Effector memory CD4-positive, alpha-beta T cell (primary cell): ENCODE data around the gene AGAP3.

ENCODE experiments used
- DNase-seq, 3 donors: peaks; one replicate each; pipeline ENCODE4 v3.0.0-alpha.2; 2020
- H3K27ac ChIP-seq: 2 replicates; pipeline ENCODE4 v1.7.0; 2013; ENCODE audit warnings: mild to moderate bottlenecking, low read length, moderate library complexity; ENCODE audit not compliant: insufficient read depth, poor library complexity, severe bottlenecking
- H3K27me3 ChIP-seq: replicated peaks from 2 replicates; pipeline ENCODE4 v1.7.0; 2013; ENCODE audit warnings: mild to moderate bottlenecking, low read length; ENCODE audit not compliant: insufficient read depth, control insufficient read depth, poor library complexity, severe bottlenecking
- H3K36me3 ChIP-seq: 2 replicates; pipeline ENCODE4 v1.7.0; 2013; ENCODE audit warnings: mild to moderate bottlenecking, low read length, moderate library complexity; ENCODE audit not compliant: control insufficient read depth, insufficient read depth
- H3K4me1 ChIP-seq: 2 replicates; pipeline ENCODE4 v1.7.0; 2013; ENCODE audit warnings: low read length, mild to moderate bottlenecking; ENCODE audit not compliant: control insufficient read depth, insufficient read depth, poor library complexity, severe bottlenecking
- H3K4me3 ChIP-seq: 2 replicates; pipeline ENCODE4 v1.7.0; 2013; ENCODE audit warnings: low read length, low read depth, mild to moderate bottlenecking; ENCODE audit not compliant: insufficient read depth, poor library complexity, severe bottlenecking
- H3K9me3 ChIP-seq: 2 replicates; pipeline ENCODE4 v1.7.0; 2013; ENCODE audit warnings: mild to moderate bottlenecking, low read length, moderate library complexity; ENCODE audit not compliant: control insufficient read depth

The AGAP3 gene

GRCh38 chr7:151175793-151176311 lies 89.6 kb downstream of the AGAP3 start:
- peaks cover 3% of the 10 kb centered on the region for H3K27me3 ChIP-seq
- H3K36me3 ChIP-seq = no peaks in the 10 kb centered on the region
- no peak for DNase-seq
- H3K4me3 ChIP-seq = no peak overlapping the region
- H3K27ac ChIP-seq = no peak overlapping the region
- H3K4me1 ChIP-seq = no peaks in the 10 kb centered on the region
- H3K9me3 ChIP-seq = no peaks in the 10 kb centered on the region

GRCh38 chr7:151176401-151176800 lies 90.1 kb downstream of the AGAP3 start:
- no peaks in the 10 kb centered on the region for H3K4me1 ChIP-seq

GRCh38 chr7:151177310-151177709 lies 91.0 kb downstream of the AGAP3 start:
- DNase-seq = no peak
- H3K4me3 ChIP-seq = no peak overlapping the region
- no peak overlapping the region for H3K27ac ChIP-seq
- no peaks in the 10 kb centered on the region for H3K36me3 ChIP-seq
- peaks cover 3% of the 10 kb centered on the region for H3K27me3 ChIP-seq
- H3K4me1 ChIP-seq = no peaks in the 10 kb centered on the region
- no peaks in the 10 kb centered on the region for H3K9me3 ChIP-seq

More at GRCh38 chr7:151176401-151176800, 90.1 kb downstream of the AGAP3 start:
- no peak for DNase-seq
- Histone ChIP-seq H3K4me3 (no peak overlapping the region), H3K36me3 (no peaks in the 10 kb centered on the region), H3K27ac (no peak overlapping the region), H3K27me3 (peaks cover 3% of the 10 kb centered on the region), H3K9me3 (no peaks in the 10 kb centered on the region)

GRCh38 chr7:151178236-151178635 lies 92.0 kb downstream of the AGAP3 start:
- Histone ChIP-seq H3K4me1 (no peaks in the 10 kb centered on the region), H3K36me3 (no peaks in the 10 kb centered on the region), H3K27me3 (peaks cover 3% of the 10 kb centered on the region), H3K9me3 (no peaks in the 10 kb centered on the region), H3K27ac (no peak overlapping the region), H3K4me3 (no peak overlapping the region)
- no peak for DNase-seq

GRCh38 chr7:151178831-151179230 lies 92.6 kb downstream of the AGAP3 start:
- Histone ChIP-seq H3K4me1 (no peaks in the 10 kb centered on the region), H3K9me3 (no peaks in the 10 kb centered on the region), H3K27me3 (peaks cover 3% of the 10 kb centered on the region), H3K4me3 (no peak overlapping the region), H3K36me3 (no peaks in the 10 kb centered on the region), H3K27ac (no peak overlapping the region)
- no peak for DNase-seq

GRCh38 chr7:151179287-151179860 lies 93.1 kb downstream of the AGAP3 start:
- DNase-seq = no peak
- H3K27ac ChIP-seq = no peak overlapping the region
- H3K4me1 ChIP-seq = no peaks in the 10 kb centered on the region
- peaks cover 3% of the 10 kb centered on the region for H3K27me3 ChIP-seq
- H3K36me3 ChIP-seq = no peaks in the 10 kb centered on the region
- H3K9me3 ChIP-seq = no peaks in the 10 kb centered on the region
- no peak overlapping the region for H3K4me3 ChIP-seq

GRCh38 chr7:151179946-151180345 lies 93.7 kb downstream of the AGAP3 start:
- Histone ChIP-seq H3K9me3 (no peaks in the 10 kb centered on the region), H3K36me3 (no peaks in the 10 kb centered on the region), H3K27me3 (peaks cover 3% of the 10 kb centered on the region), H3K27ac (no peak overlapping the region), H3K4me1 (no peaks in the 10 kb centered on the region), H3K4me3 (no peak overlapping the region)
- no peak for DNase-seq

- no peak overlapping the region for H3K4me3 ChIP-seq
- peaks cover 3% of the 10 kb centered on the region for H3K27me3 ChIP-seq
- no peak overlapping the region for H3K27ac ChIP-seq
- DNase-seq = no peak
- H3K4me1 ChIP-seq = no peaks in the 10 kb centered on the region
- no peaks in the 10 kb centered on the region for H3K36me3 ChIP-seq
- no peaks in the 10 kb centered on the region for H3K9me3 ChIP-seq
Observed at GRCh38 chr7:151181011-151181431, 94.7 kb downstream of the AGAP3 start.

- no peaks in the 10 kb centered on the region for H3K27me3 ChIP-seq
- H3K4me3 ChIP-seq = no peak overlapping the region
- H3K4me1 ChIP-seq = no peaks in the 10 kb centered on the region
- no peaks in the 10 kb centered on the region for H3K36me3 ChIP-seq
- DNase-seq = no peak
- H3K9me3 ChIP-seq = no peaks in the 10 kb centered on the region
- H3K27ac ChIP-seq = no peak overlapping the region
Observed at GRCh38 chr7:151185762-151186639, 99.7 kb downstream of the AGAP3 start.
